HAP-1 (cell line): ENCODE measurements around the gene S1PR1.
A peak's percentile ranks its signal among the peaks of the same experiment; 100 is the strongest.

ENCODE experiments used
- DNase-seq, 2 experiments: peaks; one replicate each; pipeline ENCODE4 v3.0.0-alpha.2; 2016 to 2020; ENCODE audit warnings: low spot score in 2 of 2
- H3K27me3 ChIP-seq: fragments of 250-450 bp; sonication (Bioruptor Pico); 2 replicates; pipeline ENCODE4 v1.5.1; 2020; ENCODE audit warnings: low read depth, mild to moderate bottlenecking, moderate library complexity
- H3K36me3 ChIP-seq: fragments of 250-450 bp; sonication (Bioruptor Pico); replicated peaks from 2 replicates; pipeline ENCODE4 v1.5.1; 2020; ENCODE audit warnings: mild to moderate bottlenecking
- H3K4me1 ChIP-seq: fragments of 250-450 bp; sonication (Bioruptor Pico); 2 replicates; pipeline ENCODE4 v1.5.1; 2020; ENCODE audit warnings: mild to moderate bottlenecking
- H3K4me3 ChIP-seq: fragments of 250-450 bp; sonication (Bioruptor Pico); 2 replicates; pipeline ENCODE4 v1.5.1; 2020; ENCODE audit warnings: mild to moderate bottlenecking, moderate library complexity
- H3K9me3 ChIP-seq: fragments of 250-450 bp; sonication (Bioruptor Pico); 2 replicates; pipeline ENCODE4 v1.5.1; 2020; ENCODE audit warnings: mild to moderate bottlenecking, moderate library complexity
- in situ Hi-C: fragments of 300-500 bp; cut with MboI; formaldehyde crosslinking; loops from 3 replicates; pipeline ENCODE4 v1.14.3; 2020; ENCODE audit warnings: low sequenced_read_pairs, inconsistent platforms, mixed read lengths

S1PR1 gene

GRCh38 chr1:101262630-101263348, 26.0 kb downstream of the S1PR1 start:
- in situ Hi-C loops: no loop called here
- H3K4me1 ChIP-seq: no peaks in the 10 kb centered on the region
- H3K27me3 ChIP-seq: no peaks in the 10 kb centered on the region
- no peak overlapping the region for H3K4me3 ChIP-seq
- no peaks in the 10 kb centered on the region for H3K9me3 ChIP-seq
- no peaks in the 10 kb centered on the region for H3K36me3 ChIP-seq
- no peak for DNase-seq

GRCh38 chr1:101264697-101265096, 27.9 kb downstream of the S1PR1 start:
- no peak for DNase-seq
- Histone ChIP-seq H3K4me1 (no peaks in the 10 kb centered on the region), H3K9me3 (no peaks in the 10 kb centered on the region), H3K36me3 (no peaks in the 10 kb centered on the region), H3K4me3 (no peak overlapping the region), H3K27me3 (no peaks in the 10 kb centered on the region)
- in situ Hi-C loops: no loop called here

GRCh38 chr1:101265684-101266083, 28.9 kb downstream of the S1PR1 start:
- H3K4me1 ChIP-seq: no peaks in the 10 kb centered on the region
- H3K9me3 ChIP-seq: no peaks in the 10 kb centered on the region
- in situ Hi-C loops: no loop called here
- H3K36me3 ChIP-seq: no peaks in the 10 kb centered on the region
- H3K4me3 ChIP-seq: no peak overlapping the region
- DNase-seq: no peak
- no peaks in the 10 kb centered on the region for H3K27me3 ChIP-seq

DNA sequence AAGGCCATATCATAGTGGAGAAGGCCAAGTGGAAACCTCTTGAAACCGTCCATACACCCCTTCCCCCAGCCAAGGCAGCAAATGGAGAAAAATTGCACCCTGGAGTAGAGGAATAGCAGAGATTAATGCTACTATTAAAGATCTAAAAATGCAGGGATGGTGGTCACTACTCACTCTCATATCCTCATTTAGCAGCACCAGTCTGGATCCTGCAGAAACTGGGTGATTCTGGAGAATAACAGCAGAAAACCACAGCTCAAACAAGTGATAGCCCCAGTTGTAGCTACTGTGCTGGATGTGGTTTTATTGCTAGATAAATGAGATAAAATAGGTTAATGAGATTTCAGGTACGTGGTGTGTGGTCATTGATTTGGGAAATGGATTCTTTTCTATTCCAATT, 30.3 kb downstream of the S1PR1 start:
- Histone ChIP-seq H3K4me1 (no peaks in the 10 kb centered on the region), H3K27me3 (no peaks in the 10 kb centered on the region), H3K4me3 (no peak overlapping the region), H3K36me3 (no peaks in the 10 kb centered on the region), H3K9me3 (no peaks in the 10 kb centered on the region)
- in situ Hi-C loops: no loop called here
- DNase-seq: no peak

DNA sequence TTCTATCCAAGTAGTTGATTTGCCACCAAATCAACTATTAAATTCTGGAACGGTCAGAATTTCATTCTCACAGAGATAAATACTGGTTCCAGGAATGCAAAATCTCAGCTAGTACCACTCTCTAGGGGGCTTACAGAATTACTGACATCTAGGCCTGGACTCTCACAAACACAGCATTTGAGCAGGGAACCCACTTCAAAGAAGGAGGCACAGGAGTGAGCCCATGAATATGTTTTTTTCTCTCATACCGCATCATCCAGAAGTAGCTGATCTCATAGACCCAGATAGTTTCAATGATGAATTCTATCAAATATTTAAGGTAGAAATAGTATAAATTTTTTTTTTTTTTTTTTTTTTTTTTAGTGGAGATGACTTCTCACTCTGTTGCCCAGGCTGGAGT, 32.1 kb downstream of the S1PR1 start:
- Histone ChIP-seq H3K9me3 (no peaks in the 10 kb centered on the region), H3K27me3 (no peaks in the 10 kb centered on the region), H3K4me3 (no peak overlapping the region), H3K36me3 (no peaks in the 10 kb centered on the region), H3K4me1 (no peaks in the 10 kb centered on the region)
- no peak for DNase-seq
- in situ Hi-C loops: no loop called here

DNA sequence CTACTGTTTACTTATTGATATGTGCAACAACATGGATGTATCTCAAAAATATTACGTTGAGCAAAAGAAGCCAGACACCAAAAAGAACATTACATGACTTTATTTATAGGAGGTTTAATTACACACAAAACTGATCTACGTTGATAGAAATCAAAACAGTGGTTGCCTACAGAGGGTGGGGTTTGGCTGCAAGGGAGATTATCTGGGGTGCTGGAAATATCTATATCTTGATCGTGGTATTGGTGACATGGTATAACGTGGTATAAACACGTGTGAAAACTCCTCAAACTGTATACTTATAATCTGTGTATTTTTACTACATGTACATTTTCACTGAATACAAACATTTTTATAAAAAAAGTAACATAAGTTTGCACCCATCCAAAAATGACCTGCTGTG, 38.9 kb downstream of the S1PR1 start:
- in situ Hi-C loops: no loop called here
- H3K27me3 ChIP-seq: no peaks in the 10 kb centered on the region
- DNase-seq: no peak
- no peaks in the 10 kb centered on the region for H3K9me3 ChIP-seq
- H3K4me3 ChIP-seq: no peak overlapping the region
- no peaks in the 10 kb centered on the region for H3K36me3 ChIP-seq
- no peaks in the 10 kb centered on the region for H3K4me1 ChIP-seq

DNA sequence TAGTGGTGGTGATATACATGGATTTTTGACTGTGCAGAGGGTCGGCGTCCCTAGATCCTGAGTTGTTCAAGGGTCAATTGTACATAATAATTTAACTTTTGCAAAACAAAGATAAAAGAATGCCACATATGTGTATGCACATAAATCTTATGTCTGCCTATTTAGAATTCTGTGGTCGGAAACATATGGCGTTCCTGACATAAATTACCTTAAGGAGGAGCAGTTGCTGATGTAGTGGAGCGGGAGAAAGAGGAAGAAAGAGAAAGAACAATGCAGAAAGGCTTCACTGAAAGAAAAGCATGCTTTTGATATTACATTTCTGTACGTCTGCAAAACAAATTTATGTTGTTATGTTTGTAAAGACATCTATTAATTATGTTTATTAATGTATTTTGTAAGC, 40.0 kb downstream of the S1PR1 start:
- no peaks in the 10 kb centered on the region for H3K27me3 ChIP-seq
- no peak overlapping the region for H3K4me3 ChIP-seq
- no peaks in the 10 kb centered on the region for H3K36me3 ChIP-seq
- in situ Hi-C loops: no loop called here
- no peaks in the 10 kb centered on the region for H3K4me1 ChIP-seq
- peak in 1 of 2 experiments; percentile 18 for DNase-seq
- H3K9me3 ChIP-seq: no peaks in the 10 kb centered on the region

- Histone ChIP-seq H3K4me1 (no peaks in the 10 kb centered on the region), H3K27me3 (no peaks in the 10 kb centered on the region), H3K9me3 (no peaks in the 10 kb centered on the region), H3K36me3 (no peaks in the 10 kb centered on the region), H3K4me3 (no peak overlapping the region)
- no peak for DNase-seq
- in situ Hi-C loops: no loop called here
These were observed 41.4 kb downstream of the S1PR1 start for GRCh38 chr1:101278238-101278637.

DNA sequence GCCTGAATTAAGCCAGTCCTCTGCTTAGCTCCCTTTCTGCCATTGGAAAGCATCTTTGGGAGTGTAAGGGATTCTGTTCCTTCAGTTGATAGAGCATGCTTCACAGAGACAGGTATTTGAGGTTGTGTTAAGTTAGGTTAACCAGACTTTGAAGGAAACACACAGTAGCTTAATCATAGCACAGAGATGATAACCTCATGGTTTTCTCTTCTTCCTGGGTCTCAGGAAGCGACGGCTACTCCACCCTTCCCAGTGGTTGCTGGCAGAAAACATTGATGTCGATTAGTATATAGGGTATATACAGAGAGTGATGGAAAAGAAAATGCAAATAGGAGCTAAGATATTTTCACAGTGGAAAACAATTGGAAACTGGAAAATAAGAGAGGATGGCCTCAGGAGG, 42.0 kb downstream of the S1PR1 start:
- H3K27me3 ChIP-seq: no peaks in the 10 kb centered on the region
- no peaks in the 10 kb centered on the region for H3K9me3 ChIP-seq
- no peak for DNase-seq
- H3K36me3 ChIP-seq: no peaks in the 10 kb centered on the region
- H3K4me3 ChIP-seq: no peak overlapping the region
- in situ Hi-C loops: no loop called here
- peaks cover 4% of the 10 kb centered on the region; the same call in 1 of the 2 replicates for H3K4me1 ChIP-seq

DNA sequence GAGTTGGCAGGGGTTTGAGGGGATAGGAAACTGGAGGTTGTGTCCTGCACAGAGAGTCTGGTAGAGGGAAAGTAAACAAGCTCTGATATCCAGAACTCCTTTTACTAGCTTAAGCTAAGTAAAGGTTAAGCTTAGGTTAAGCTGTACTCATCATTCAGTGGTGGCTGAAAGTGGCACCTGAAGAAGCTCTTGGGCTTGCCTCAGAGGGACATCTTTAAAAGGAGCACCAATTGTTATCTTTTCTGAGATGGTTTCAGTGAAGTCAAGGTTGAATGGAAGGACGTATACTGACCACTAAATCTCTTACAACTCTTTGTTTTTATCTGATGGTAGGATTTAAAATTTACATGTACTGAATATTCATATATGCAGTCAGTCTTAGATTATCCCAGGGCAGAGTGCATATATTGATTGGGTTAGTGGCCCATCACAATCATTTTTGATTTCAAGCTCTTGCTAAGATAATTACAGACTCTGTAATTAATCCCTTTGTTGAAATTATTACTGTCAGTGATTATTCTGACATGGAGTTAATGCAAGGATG, 43.3 kb downstream of the S1PR1 start:
- no peaks in the 10 kb centered on the region for H3K27me3 ChIP-seq
- peaks cover 7% of the 10 kb centered on the region; the same call in 1 of the 2 replicates for H3K4me1 ChIP-seq
- no peak overlapping the region for H3K4me3 ChIP-seq
- in situ Hi-C loops: no loop called here
- H3K9me3 ChIP-seq: no peaks in the 10 kb centered on the region
- H3K36me3 ChIP-seq: no peaks in the 10 kb centered on the region
- no peak for DNase-seq

GRCh38 chr1:101280942-101281654, 44.3 kb downstream of the S1PR1 start:
- H3K4me1 ChIP-seq: peaks cover 7% of the 10 kb centered on the region; the same call in 1 of the 2 replicates
- no peak for DNase-seq
- in situ Hi-C loops: no loop called here
- H3K36me3 ChIP-seq: no peaks in the 10 kb centered on the region
- no peak overlapping the region for H3K4me3 ChIP-seq
- H3K27me3 ChIP-seq: no peaks in the 10 kb centered on the region
- no peaks in the 10 kb centered on the region for H3K9me3 ChIP-seq

DNA sequence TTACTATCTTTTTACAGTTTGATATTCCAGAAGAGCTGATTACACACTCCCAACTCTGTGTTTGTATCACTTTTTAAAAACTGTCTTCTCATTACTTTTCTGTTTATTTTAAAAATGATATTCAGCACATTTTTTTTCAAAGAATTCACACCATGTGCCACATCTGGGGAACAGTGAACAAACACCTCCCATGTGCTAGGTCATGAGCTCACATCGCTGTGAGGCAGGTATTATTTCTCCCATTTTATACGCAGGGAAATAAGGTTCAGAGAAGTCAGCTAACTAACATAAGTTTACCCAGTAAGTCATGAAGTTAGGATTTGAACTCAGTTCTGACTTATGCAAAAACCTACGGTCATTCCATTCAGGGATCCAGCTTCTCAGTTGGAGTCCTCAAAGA, 44.9 kb downstream of the S1PR1 start:
- Histone ChIP-seq H3K9me3 (no peaks in the 10 kb centered on the region), H3K4me1 (peaks cover 7% of the 10 kb centered on the region; the same call in 1 of the 2 replicates), H3K4me3 (no peak overlapping the region), H3K36me3 (no peaks in the 10 kb centered on the region), H3K27me3 (no peaks in the 10 kb centered on the region)
- in situ Hi-C loops: no loop called here
- DNase-seq: no peak

DNA sequence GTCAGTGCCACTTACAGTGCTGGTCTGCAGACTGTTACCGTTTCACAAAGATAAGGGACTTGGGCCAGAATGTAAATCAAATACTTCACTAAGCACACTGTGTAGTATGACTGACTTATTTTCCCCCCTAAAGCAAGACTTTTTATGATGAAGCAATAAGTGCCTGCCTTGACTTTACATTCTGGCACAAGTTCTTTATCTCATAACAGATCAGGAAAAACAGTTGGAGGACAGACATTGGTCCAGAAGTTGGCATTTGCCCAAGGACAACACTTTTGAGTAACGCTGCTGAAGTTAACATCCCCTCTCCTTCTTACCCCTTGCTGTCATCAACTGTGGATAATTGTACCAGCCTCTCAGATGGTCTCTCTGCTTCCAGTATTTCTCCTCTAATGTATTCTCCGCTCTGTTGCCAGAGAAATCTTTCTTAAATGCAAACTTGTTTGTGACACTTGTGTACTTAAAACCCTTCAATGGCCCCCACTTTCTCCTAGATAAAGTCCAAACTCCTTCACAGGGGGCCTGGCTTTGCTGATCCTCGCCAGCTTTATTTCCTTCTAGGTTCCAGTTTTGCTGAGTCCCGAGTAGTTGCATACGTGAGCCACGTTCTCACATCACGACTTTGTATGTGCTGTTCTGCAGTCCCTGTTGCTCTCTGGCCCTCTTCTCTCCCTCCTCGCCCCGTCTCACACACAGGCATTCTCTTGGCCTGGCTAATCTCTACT, 45.7 kb downstream of the S1PR1 start:
- Histone ChIP-seq H3K4me1 (peaks cover 7% of the 10 kb centered on the region; the same call in 1 of the 2 replicates), H3K9me3 (no peaks in the 10 kb centered on the region), H3K27me3 (no peaks in the 10 kb centered on the region), H3K4me3 (no peak overlapping the region), H3K36me3 (no peaks in the 10 kb centered on the region)
- in situ Hi-C loops: no loop called here
- DNase-seq: no peak

DNA sequence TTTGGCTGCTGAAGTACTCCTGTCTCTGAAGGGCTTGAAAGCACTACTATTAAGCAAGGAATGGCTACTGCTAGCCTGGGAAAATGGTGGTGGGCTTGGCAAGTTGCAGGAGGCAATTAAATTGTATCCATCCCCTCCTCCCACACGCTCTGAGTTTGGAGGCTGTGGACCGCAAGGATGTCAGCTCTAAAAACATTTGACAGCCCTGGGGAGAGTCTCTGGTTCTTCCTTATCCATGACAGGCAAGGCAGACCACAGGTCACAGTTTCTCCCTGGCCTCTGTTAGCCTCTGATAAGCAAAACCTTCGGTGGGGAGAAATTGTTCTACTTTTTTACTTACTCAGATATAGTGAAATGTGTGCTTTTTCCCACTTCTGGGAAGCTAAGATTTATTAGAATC, 46.6 kb downstream of the S1PR1 start:
- H3K9me3 ChIP-seq: no peaks in the 10 kb centered on the region
- in situ Hi-C loops: no loop called here
- H3K4me1 ChIP-seq: peaks cover 7% of the 10 kb centered on the region; the same call in 1 of the 2 replicates
- H3K4me3 ChIP-seq: no peak overlapping the region
- no peaks in the 10 kb centered on the region for H3K27me3 ChIP-seq
- no peaks in the 10 kb centered on the region for H3K36me3 ChIP-seq
- DNase-seq: no peak
